ENCODE measurements around the gene CABLES1. TPM values are rescaled to one million over a fixed set of nuclear protein-coding genes. Genes with fewer than 3 reads are reported as not detected.
A peak's percentile ranks its signal among the peaks of the same experiment; 100 is the strongest.

CABLES1 gene
- total RNA-seq, 4 donors from 2014 or later, result 1.5 to 11.9 (median 6.1) TPM

DNA sequence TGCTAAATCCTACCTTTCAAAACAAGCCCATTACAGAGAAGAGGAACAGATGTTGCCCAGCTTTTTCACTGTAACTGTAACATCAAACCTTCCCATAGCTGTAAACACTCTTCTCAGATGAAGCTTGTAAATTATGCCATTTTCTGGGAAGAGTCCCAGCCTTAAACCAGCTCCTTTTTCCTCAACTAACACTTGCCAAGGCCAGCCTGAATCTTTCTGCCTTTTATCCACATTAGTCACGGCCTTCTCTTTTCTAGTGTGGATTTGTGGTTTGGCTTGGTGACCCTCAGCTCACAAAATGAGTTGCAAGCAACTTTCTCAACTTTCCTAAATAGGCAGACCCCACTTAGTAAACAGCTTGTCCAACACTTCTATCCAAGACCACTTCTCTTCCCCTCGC is 90.2 kb downstream of the CABLES1 start:
- intact Hi-C loops (cut with DNase I; ENCODE audit: low total_unique reads) (no loop called here), in situ Hi-C loops (cut with MboI; ENCODE audit: low pct_ligation_motif_present in 1 of 4, low pct_unique_long_range_greater_than_20kb in 1 of 4, low sequenced_read_pairs in 3 of 4) (no loop called here)
- Histone ChIP-seq H3K4me3 (no peak overlapping the region), H3K27me3 (no peaks in the 10 kb centered on the region), H3K9me3 (no peaks in the 10 kb centered on the region), H3K27ac (peak overlapping the region; percentile 72 to 79 (median 75)), H3K4me1 (peaks cover 8 to 49% (median 17%) of the 10 kb centered on the region in 4 donors), H3K36me3 (no peaks in the 10 kb centered on the region)
- no peak for DNase-seq
- 79 to 100% methylated on average over 1 to 2 of the region's 2 CpGs for WGBS, 2 donors (ENCODE audit: low coverage in 1 of 2)
- TF ChIP-seq POLR2AphosphoS5 (IDR thresholded peaks at IDR 0.05) (peak; percentile 19 to 57 (median 27)), POLR2A (IDR thresholded peaks at IDR 0.05) (no peak)

DNA sequence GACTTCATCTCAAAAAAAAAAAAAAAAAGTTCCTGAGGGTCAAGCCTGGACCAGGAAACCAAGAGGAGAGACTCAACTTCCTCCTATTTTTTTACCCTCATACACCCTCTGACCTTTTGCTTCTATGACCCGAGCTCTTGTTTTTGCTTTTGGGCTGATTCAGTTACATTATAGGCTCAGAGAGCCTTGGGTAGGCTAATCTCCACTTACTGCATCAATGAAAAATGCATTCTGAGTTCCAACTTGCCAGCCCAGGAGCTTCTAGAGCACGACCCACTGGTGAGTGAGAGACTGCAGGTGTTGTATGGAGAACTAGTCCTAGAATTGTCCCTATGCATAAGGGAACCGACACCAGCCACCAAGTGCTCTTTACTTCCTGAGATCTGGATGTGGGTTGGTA is 91.1 kb downstream of the CABLES1 start:
- 79 to 80% methylated on average over 1 to 3 of the region's 3 CpGs for WGBS, 2 donors (ENCODE audit: low coverage in 1 of 2)
- no peak overlapping the region for H3K4me3 ChIP-seq
- H3K4me1 ChIP-seq, result peaks cover 8 to 55% (median 17%) of the 10 kb centered on the region in 4 donors
- no peaks in the 10 kb centered on the region for H3K36me3 ChIP-seq
- intact Hi-C loops (cut with DNase I; ENCODE audit: low total_unique reads) (no loop called here), in situ Hi-C loops (cut with MboI; ENCODE audit: low pct_ligation_motif_present in 1 of 4, low pct_unique_long_range_greater_than_20kb in 1 of 4, low sequenced_read_pairs in 3 of 4) (no loop called here)
- peak overlapping the region; percentile 72 to 79 (median 75) for H3K27ac ChIP-seq
- no peak for DNase-seq
- TF ChIP-seq EP300 (IDR thresholded peaks at IDR 0.05; ENCODE audit: low read depth) (no peak), POLR2AphosphoS5 (IDR thresholded peaks at IDR 0.05) (no peak), POLR2A (IDR thresholded peaks at IDR 0.05) (no peak)
- TF ChIP-seq, protein P1, sequence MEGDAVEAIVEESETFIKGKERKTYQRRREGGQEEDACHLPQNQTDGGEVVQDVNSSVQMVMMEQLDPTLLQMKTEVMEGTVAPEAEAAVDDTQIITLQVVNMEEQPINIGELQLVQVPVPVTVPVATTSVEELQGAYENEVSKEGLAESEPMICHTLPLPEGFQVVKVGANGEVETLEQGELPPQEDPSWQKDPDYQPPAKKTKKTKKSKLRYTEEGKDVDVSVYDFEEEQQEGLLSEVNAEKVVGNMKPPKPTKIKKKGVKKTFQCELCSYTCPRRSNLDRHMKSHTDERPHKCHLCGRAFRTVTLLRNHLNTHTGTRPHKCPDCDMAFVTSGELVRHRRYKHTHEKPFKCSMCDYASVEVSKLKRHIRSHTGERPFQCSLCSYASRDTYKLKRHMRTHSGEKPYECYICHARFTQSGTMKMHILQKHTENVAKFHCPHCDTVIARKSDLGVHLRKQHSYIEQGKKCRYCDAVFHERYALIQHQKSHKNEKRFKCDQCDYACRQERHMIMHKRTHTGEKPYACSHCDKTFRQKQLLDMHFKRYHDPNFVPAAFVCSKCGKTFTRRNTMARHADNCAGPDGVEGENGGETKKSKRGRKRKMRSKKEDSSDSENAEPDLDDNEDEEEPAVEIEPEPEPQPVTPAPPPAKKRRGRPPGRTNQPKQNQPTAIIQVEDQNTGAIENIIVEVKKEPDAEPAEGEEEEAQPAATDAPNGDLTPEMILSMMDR (IDR thresholded peaks at IDR 0.05), result no peak
- no peaks in the 10 kb centered on the region for H3K27me3 ChIP-seq
- no peaks in the 10 kb centered on the region for H3K9me3 ChIP-seq

DNA sequence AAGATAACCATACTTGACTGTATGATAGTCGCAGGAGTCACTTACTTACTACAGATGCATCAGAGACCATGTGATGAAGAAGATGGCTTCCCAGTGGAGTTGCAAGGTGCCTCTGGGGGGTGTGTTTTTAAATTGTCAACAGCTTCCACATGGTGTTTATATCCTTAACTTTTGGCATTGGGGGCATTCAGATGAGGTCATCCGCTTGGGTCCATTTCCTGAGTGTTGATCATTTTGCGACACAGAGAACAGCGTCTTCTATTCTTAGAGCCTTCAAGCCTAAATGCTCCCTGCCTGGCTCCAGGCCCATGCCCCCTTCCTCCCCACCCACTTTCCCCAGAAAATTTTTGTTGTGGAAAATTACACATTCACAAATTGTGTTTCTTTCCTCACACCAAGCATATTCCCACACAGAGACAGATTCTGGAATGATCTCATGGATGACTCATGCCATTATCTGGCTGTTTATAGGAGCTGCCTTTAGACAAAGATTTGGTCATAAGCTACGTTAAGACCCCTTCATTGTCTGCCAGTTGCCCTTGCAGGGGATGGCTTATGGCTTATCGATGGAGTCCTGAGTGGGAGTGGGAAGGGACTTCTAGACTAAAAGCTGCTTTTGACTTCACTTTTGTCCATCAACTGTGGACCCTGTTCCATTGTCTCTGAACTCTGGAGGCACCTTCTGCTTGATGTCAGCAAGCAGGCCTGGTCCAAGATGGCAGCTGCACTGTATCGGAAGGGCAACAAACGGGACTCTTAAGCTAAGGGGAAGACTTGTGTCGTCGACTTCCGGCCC is 91.8 kb downstream of the CABLES1 start:
- Histone ChIP-seq H3K4me1 (peaks cover 8 to 55% (median 17%) of the 10 kb centered on the region in 4 donors), H3K9me3 (no peaks in the 10 kb centered on the region), H3K36me3 (no peaks in the 10 kb centered on the region), H3K27me3 (no peaks in the 10 kb centered on the region), H3K27ac (peak overlapping the region; percentile 72 to 79 (median 75)), H3K4me3 (no peak overlapping the region)
- DNase-seq, result no peak
- in situ Hi-C loops (cut with MboI; ENCODE audit: low pct_ligation_motif_present in 1 of 4, low pct_unique_long_range_greater_than_20kb in 1 of 4, low sequenced_read_pairs in 3 of 4), result no loop called here
- 67 to 70% methylated on average over 2 to 11 of the region's 11 CpGs for WGBS, 2 donors (ENCODE audit: low coverage in 1 of 2)
- TF ChIP-seq EP300 (IDR thresholded peaks at IDR 0.05; ENCODE audit: low read depth) (no peak), POLR2A (IDR thresholded peaks at IDR 0.05) (no peak), POLR2AphosphoS5 (IDR thresholded peaks at IDR 0.05) (no peak)
- TF ChIP-seq, protein P1 (IDR thresholded peaks at IDR 0.05), result no peak
- intact Hi-C loops (cut with DNase I; ENCODE audit: low total_unique reads), result no loop called here

DNA sequence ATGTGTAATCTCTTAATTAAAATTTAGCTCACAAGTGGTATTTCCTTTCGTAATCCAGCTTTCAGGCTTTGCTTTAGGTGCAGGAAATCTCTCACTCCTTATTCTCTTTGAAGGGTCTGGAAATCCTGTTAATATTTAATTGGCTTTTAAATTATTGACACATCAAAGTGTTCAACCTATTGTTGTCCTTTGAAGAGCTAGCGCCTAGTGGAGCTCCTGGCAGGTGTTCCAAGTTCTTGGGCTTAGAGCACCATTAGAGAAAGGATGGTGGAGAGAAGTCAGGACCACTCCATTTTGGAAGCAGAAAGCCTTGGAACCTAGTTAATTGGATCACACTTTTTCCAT is 92.4 kb downstream of the CABLES1 start:
- Histone ChIP-seq H3K9me3 (no peaks in the 10 kb centered on the region), H3K36me3 (no peaks in the 10 kb centered on the region), H3K4me1 (peaks cover 8 to 55% (median 17%) of the 10 kb centered on the region in 4 donors), H3K27me3 (no peaks in the 10 kb centered on the region), H3K27ac (peak overlapping the region; percentile 72 to 79 (median 75)), H3K4me3 (no peak overlapping the region)
- 68 to 100% methylated on average over 1 to 2 of the region's 2 CpGs for WGBS, 2 donors (ENCODE audit: low coverage in 1 of 2)
- intact Hi-C loops (cut with DNase I; ENCODE audit: low total_unique reads) (no loop called here), in situ Hi-C loops (cut with MboI; ENCODE audit: low pct_ligation_motif_present in 1 of 4, low pct_unique_long_range_greater_than_20kb in 1 of 4, low sequenced_read_pairs in 3 of 4) (no loop called here)
- no peak for DNase-seq
- TF ChIP-seq, protein P1 (IDR thresholded peaks at IDR 0.05), result no peak
- TF ChIP-seq EP300 (IDR thresholded peaks at IDR 0.05; ENCODE audit: low read depth) (no peak), POLR2AphosphoS5 (IDR thresholded peaks at IDR 0.05) (no peak)

Measured in transverse colon (tissue), 4 donors.